GM12878 (cell line): ENCODE data around the gene ABCG2. TPM values are rescaled to one million over a fixed set of nuclear protein-coding genes. Genes with fewer than 3 reads are reported as not detected.

ENCODE experiments used
- ATF7 ChIP-seq: fragments of 450-650 bp; IDR thresholded peaks from 2 replicates; pipeline ENCODE4 v1.6.1; 2016; ENCODE audit warnings: low read depth, mild to moderate bottlenecking
- E2F8 ChIP-seq: fragments of 450-650 bp; IDR thresholded peaks from 2 replicates; pipeline ENCODE4 v1.6.1; 2018; ENCODE audit warnings: mild to moderate bottlenecking, low read depth, moderate library complexity; ENCODE audit not compliant: partially characterized antibody
- MEF2A ChIP-seq: IDR thresholded peaks from 2 replicates; pipeline ENCODE4 v1.6.1; 2011; ENCODE audit warnings: low read depth, mild to moderate bottlenecking, low read length, moderate library complexity; ENCODE audit not compliant: insufficient read depth
- NKRF ChIP-seq: fragments of 450-650 bp; conservative IDR thresholded peaks from 2 replicates; pipeline ENCODE4 v1.6.1; 2017; ENCODE audit warnings: mild to moderate bottlenecking, moderate library complexity
- NR2F1 ChIP-seq: fragments of 450-650 bp; conservative IDR thresholded peaks from 2 replicates; pipeline ENCODE4 v1.6.1; 2017; ENCODE audit warnings: mild to moderate bottlenecking
- PBX3 ChIP-seq: IDR thresholded peaks from 2 replicates; pipeline ENCODE4 v1.6.1; 2011; ENCODE audit warnings: mild to moderate bottlenecking, low read depth, low read length, moderate library complexity; ENCODE audit not compliant: insufficient replicate concordance
- YBX1 ChIP-seq: fragments of 450-650 bp; IDR thresholded peaks from 2 replicates; pipeline ENCODE4 v1.6.1; 2016; ENCODE audit warnings: antibody characterized with exemption
- polyA plus RNA-seq, 11 experiments: library from polyadenylated mRNA; depleted of rRNA in 4 of 11; unstranded in 6 of 11; stranded (reverse) in 5 of 11; fragments of >200 nt; fragmentation: Nextera tagmentation in 4 of 11; fragmentation: Illumina TruSeq in 1 of 11; extraction: Ambion mirVana in 4 of 11; extraction: Trizol in 1 of 11; gene quantifications; 1 replicate in 1 of 11; 2 replicates in 10 of 11; pipeline versions ENCODE4 v1.2.1 to v1.2.3, GENCODE V29; 2011 to 2016; ENCODE audit warnings: inconsistent platforms in 2 of 11, missing spikeins in 2 of 11, low read depth in 1 of 11
- total RNA-seq, 4 experiments: library from RNA; depleted of rRNA in 3 of 4; stranded (reverse); fragments of >200 nt in 3 of 4; fragmentation: Illumina TruSeq in 1 of 4; extraction: Trizol in 1 of 4; gene quantifications; 2 replicates each; pipeline versions ENCODE4 v1.2.1 to v1.2.3, GENCODE V29; 2013 to 2021

Gene ABCG2
- total and polyA plus RNA-seq, 10 of the 15 experiments (the other 5 are each of a cell fraction or from before 2014, with no cell fraction given), result 0.03 to 0.06 (median 0.04) TPM; not detected in 7

GRCh38 chr4:88191404-88191803 lies 33.0 kb upstream of the ABCG2 start (continued):
- TF ChIP-seq E2F8 (no peak), YBX1 (no peak), MEF2A (no peak), NR2F1 (no peak), NKRF (no peak), PBX3 (no peak), ATF7 (no peak)
